ENCODE data around the gene KSR2. TPM values are rescaled to one million over a fixed set of nuclear protein-coding genes. Genes with fewer than 3 reads are reported as not detected.

KSR2 gene
- total RNA-seq, 4 donors from 2014 or later, result under 0.01 to 0.06 (median 0.03) TPM

- TF ChIP-seq CTCF (IDR thresholded peaks at IDR 0.05) (no peak), EP300 (IDR thresholded peaks at IDR 0.05) (no peak), POLR2AphosphoS5 (IDR thresholded peaks at IDR 0.05) (no peak), POLR2A (IDR thresholded peaks at IDR 0.05; ENCODE audit: low read depth) (no peak)
- Histone ChIP-seq H3K4me3 (no peak overlapping the region), H3K36me3 (no peaks in the 10 kb centered on the region), H3K27ac (replicated peaks in 1 of 4) (no peak overlapping the region), H3K4me1 (no peaks in the 10 kb centered on the region), H3K27me3 (peaks cover 0 to 29% (median 0%) of the 10 kb centered on the region in 4 donors), H3K9me3 (no peaks in the 10 kb centered on the region)
- 48% methylated on average over 2 of the region's 2 CpGs for WGBS
- DNase-seq (ENCODE audit: extremely low spot score), result no peak
- intact Hi-C loops (cut with DNase I), result no loop called here
Observed at GRCh38 chr12:117790198-117790597, 178.6 kb downstream of the KSR2 start.

- TF ChIP-seq POLR2A (IDR thresholded peaks at IDR 0.05; ENCODE audit: low read depth) (no peak), EP300 (IDR thresholded peaks at IDR 0.05) (no peak), POLR2AphosphoS5 (IDR thresholded peaks at IDR 0.05) (no peak), CTCF (IDR thresholded peaks at IDR 0.05) (no peak)
- H3K4me1 ChIP-seq, result no peaks in the 10 kb centered on the region
- H3K4me3 ChIP-seq, result no peak overlapping the region
- H3K27me3 ChIP-seq, result peaks cover 0 to 29% (median 0%) of the 10 kb centered on the region in 4 donors
- intact Hi-C loops (cut with DNase I), result no loop called here
- WGBS, result 38% methylated on average over 7 of the region's 7 CpGs
- H3K27ac ChIP-seq (replicated peaks in 1 of 4), result no peak overlapping the region
- H3K9me3 ChIP-seq, result no peaks in the 10 kb centered on the region
- DNase-seq (ENCODE audit: extremely low spot score), result no peak
- no peaks in the 10 kb centered on the region for H3K36me3 ChIP-seq
Observed at GRCh38 chr12:117789195-117789912, 179.4 kb downstream of the KSR2 start.

- H3K4me3 ChIP-seq, result no peak overlapping the region
- TF ChIP-seq POLR2A (IDR thresholded peaks at IDR 0.05; ENCODE audit: low read depth) (no peak), CTCF (IDR thresholded peaks at IDR 0.05) (no peak), POLR2AphosphoS5 (IDR thresholded peaks at IDR 0.05) (no peak), EP300 (IDR thresholded peaks at IDR 0.05) (no peak)
- H3K27ac ChIP-seq (replicated peaks in 1 of 4), result no peak overlapping the region
- no peaks in the 10 kb centered on the region for H3K9me3 ChIP-seq
- 95% methylated on average over 5 of the region's 5 CpGs for WGBS
- peaks cover 0 to 25% (median 2%) of the 10 kb centered on the region in 4 donors for H3K27me3 ChIP-seq
- DNase-seq (ENCODE audit: extremely low spot score), result no peak
- H3K4me1 ChIP-seq, result no peaks in the 10 kb centered on the region
- intact Hi-C loops (cut with DNase I), result no loop called here
- no peaks in the 10 kb centered on the region for H3K36me3 ChIP-seq
Observed at GRCh38 chr12:117778656-117779055, 190.1 kb downstream of the KSR2 start.

GRCh38 chr12:117774941-117775775, 193.6 kb downstream of the KSR2 start:
- no peaks in the 10 kb centered on the region for H3K4me1 ChIP-seq
- no peak for TF ChIP-seq CTCF (IDR thresholded peaks at IDR 0.05)
- TF ChIP-seq POLR2A (IDR thresholded peaks at IDR 0.05; ENCODE audit: low read depth), result no peak
- TF ChIP-seq EP300 (IDR thresholded peaks at IDR 0.05), result no peak
- no peak for TF ChIP-seq POLR2AphosphoS5 (IDR thresholded peaks at IDR 0.05)
- no peak overlapping the region for H3K27ac ChIP-seq (replicated peaks in 1 of 4)
- H3K9me3 ChIP-seq, result no peaks in the 10 kb centered on the region
- H3K36me3 ChIP-seq, result no peaks in the 10 kb centered on the region
- DNase-seq (ENCODE audit: extremely low spot score), result no peak
- peaks cover 0 to 39% (median 2%) of the 10 kb centered on the region in 4 donors for H3K27me3 ChIP-seq
- no peak overlapping the region for H3K4me3 ChIP-seq
- intact Hi-C loops (cut with DNase I), result no loop called here
- WGBS, result 51% methylated on average over 5 of the region's 5 CpGs
